ENCODE measurements around the gene CHRNB2. TPM values are rescaled to one million over a fixed set of nuclear protein-coding genes. Genes with fewer than 3 reads are reported as not detected.

CHRNB2 gene
- total RNA-seq, 1 donor from 2014 or later: not detected

- H3K9me3 Mint-ChIP-seq: no peaks in the 10 kb centered on the region
- ChIA-PET CTCF (interaction anchor here (0.9 kb wide), 1 partner anchor 72 kb away, joined by 3 read pairs; no protein-coding TSS in a partner anchor), POLR2A (interaction anchor here (0.5 kb wide), 2 partner anchors 57 to 1726 kb away, joined by 6 read pairs; no protein-coding TSS in a partner anchor)
- H3K27me3 Mint-ChIP-seq: no peaks in the 10 kb centered on the region
- H3K27ac Mint-ChIP-seq: no peak overlapping the region
- no peak overlapping the region for H3K4me3 Mint-ChIP-seq
- peaks cover 20% of the 10 kb centered on the region for H3K4me1 Mint-ChIP-seq
- TF ChIP-seq CTCF (IDR thresholded peaks at IDR 0.05): no peak
- ATAC-seq (ENCODE audit: low read depth): no peak
- peaks cover 79% of the 10 kb centered on the region for H3K36me3 Mint-ChIP-seq (ENCODE audit: low read depth)
- DNase-seq: no peak
- intact Hi-C loops (cut with micrococcal nuclease): loop anchor here (10.0 kb wide), 1 partner anchor 623 kb away; the partner anchor contains the start of genes KRTCAP2 and TRIM46
These were observed 15.5 kb upstream of the CHRNB2 start for GRCh38 chr1:154552036-154552435.

- intact Hi-C loops (cut with micrococcal nuclease): loop anchor here (10.0 kb wide), 1 partner anchor 621 kb away; the partner anchor contains the start of genes KRTCAP2 and TRIM46
- H3K27ac Mint-ChIP-seq: no peak overlapping the region
- no peaks in the 10 kb centered on the region for H3K27me3 Mint-ChIP-seq
- ChIA-PET POLR2A (no interaction called here), CTCF (interaction anchor here (1.0 to 1.2 kb wide), 2 partner anchors 72 to 508 kb away, joined by 3 read pairs; no protein-coding TSS in a partner anchor)
- no peak for TF ChIP-seq CTCF (IDR thresholded peaks at IDR 0.05)
- DNase-seq (no peak), ATAC-seq (ENCODE audit: low read depth) (no peak)
- H3K9me3 Mint-ChIP-seq: no peaks in the 10 kb centered on the region
- peaks cover 86% of the 10 kb centered on the region for H3K36me3 Mint-ChIP-seq (ENCODE audit: low read depth)
- H3K4me3 Mint-ChIP-seq: no peak overlapping the region
- peaks cover 29% of the 10 kb centered on the region for H3K4me1 Mint-ChIP-seq
These were observed 14.2 kb upstream of the CHRNB2 start for GRCh38 chr1:154553056-154554030.

GRCh38 chr1:154556422-154556821 is 11.2 kb upstream of the CHRNB2 start:
- no peak overlapping the region for H3K27ac Mint-ChIP-seq
- peaks cover 62% of the 10 kb centered on the region for H3K36me3 Mint-ChIP-seq (ENCODE audit: low read depth)
- H3K4me1 Mint-ChIP-seq: peaks cover 35% of the 10 kb centered on the region

GRCh38 chr1:154557248-154557938 is 10.2 kb upstream of the CHRNB2 start:
- intact Hi-C loops (cut with micrococcal nuclease): loop anchor here (5.0 to 10.0 kb wide), 3 partner anchors 400 to 830 kb away; partner anchors contain the start of genes INTS3, KRTCAP2, PBXIP1 and TRIM46
- Mint-ChIP-seq H3K36me3 (ENCODE audit: low read depth) (peaks cover 52% of the 10 kb centered on the region), H3K27me3 (no peaks in the 10 kb centered on the region), H3K4me3 (peak overlapping the region; percentile 88), H3K27ac (peak overlapping the region; percentile 83), H3K9me3 (no peaks in the 10 kb centered on the region), H3K4me1 (peaks cover 35% of the 10 kb centered on the region)
- TF ChIP-seq CTCF (IDR thresholded peaks at IDR 0.05): no peak
- CTCF ChIA-PET: interaction anchor here (1.1 kb wide), 1 partner anchor 78 kb away, joined by 3 read pairs; no protein-coding TSS in a partner anchor
- POLR2A ChIA-PET: interaction anchor here (0.9 to 1.0 kb wide), 2 partner anchors 230 to 321 kb away, joined by 3 to 4 read pairs; no protein-coding TSS in a partner anchor
- DNase-seq (no peak), ATAC-seq (ENCODE audit: low read depth) (no peak)

More at GRCh38 chr1:154556422-154556821, 11.2 kb upstream of the CHRNB2 start:
- ATAC-seq (ENCODE audit: low read depth) (no peak), DNase-seq (no peak)
- Mint-ChIP-seq H3K27me3 (no peaks in the 10 kb centered on the region), H3K4me3 (peak overlapping the region; percentile 15), H3K9me3 (no peaks in the 10 kb centered on the region)
- intact Hi-C loops (cut with micrococcal nuclease): loop anchor here (5.0 to 10.0 kb wide), 3 partner anchors 401 to 829 kb away; partner anchors contain the start of genes INTS3, KRTCAP2, PBXIP1 and TRIM46
- POLR2A ChIA-PET: interaction anchor here (0.9 to 1.1 kb wide), 2 partner anchors 56 to 229 kb away, joined by 3 to 6 read pairs; no protein-coding TSS in a partner anchor
- no peak for TF ChIP-seq CTCF (IDR thresholded peaks at IDR 0.05)
- CTCF ChIA-PET: no interaction called here

All from activated B cell treated with CpG ODN at 0.5 μM for 24 hours (primary cell).